PC-3 (cell line): ENCODE measurements around the gene DDOST. TPM values are rescaled to one million over a fixed set of nuclear protein-coding genes. Genes with fewer than 3 reads are reported as not detected.

Experiments used
- ATAC-seq: fragments of 200-7000 bp; cut with Tn5 transposase; 2 replicates; pipeline ENCODE4 v1.9.1; 2020; ENCODE audit warnings: mild to moderate bottlenecking, moderate library complexity
- BruUV-seq: library from RNA; stranded (reverse); fragments of 400-500 nt; replicated peaks from 2 replicates; lab custom pipeline; 2021; lab: Mats Ljungman, UMichigan
- CTCF ChIA-PET: fragments of 300-600 bp; sonication (Branson Sonifier 250); formaldehyde crosslinking; loops from one replicate; lab custom pipeline; 2022; ENCODE audit warnings: antibody characterized with exemption; lab: Charles Lee
- POLR2A ChIA-PET: fragments of 300-600 bp; sonication (Branson Sonifier 250); formaldehyde crosslinking; loops from one replicate; lab custom pipeline; 2022; ENCODE audit warnings: antibody characterized with exemption; ENCODE audit not compliant: unreplicated experiment; lab: Charles Lee
- DNase-seq: peaks from one replicate; pipeline ENCODE4 v3.0.0-alpha.2; 2015
- H2AFZ ChIP-seq: fragments of 300-600 bp; sonication (generic); 2 replicates; pipeline ENCODE4 v1.6.0; 2016; ENCODE audit warnings: antibody characterized with exemption, low read length
- H3F3A ChIP-seq: fragments of 300-600 bp; sonication (generic); one replicate; pipeline ENCODE4 v1.6.0; 2017; ENCODE audit warnings: antibody characterized with exemption, low read length, control low read depth, mild to moderate bottlenecking; ENCODE audit not compliant: unreplicated experiment
- H3K27ac ChIP-seq: fragments of 300-600 bp; sonication (generic); 2 replicates; pipeline ENCODE4 v1.5.1; 2016; ENCODE audit warnings: mild to moderate bottlenecking, low read length
- H3K27me3 ChIP-seq: fragments of 300-600 bp; sonication (generic); 2 replicates; pipeline ENCODE4 v1.6.1; 2016; ENCODE audit warnings: low read length, mixed read lengths
- H3K36me3 ChIP-seq: fragments of 300-600 bp; sonication (generic); 2 replicates; pipeline ENCODE4 v1.6.1; 2016; ENCODE audit warnings: low read depth, mixed run types, low read length, mixed read lengths
- H3K4me1 ChIP-seq: fragments of 300-600 bp; sonication (generic); 2 replicates; pipeline ENCODE4 v1.5.1; 2016; ENCODE audit warnings: low read length; ENCODE audit not compliant: insufficient read depth
- H3K4me2 ChIP-seq: fragments of 300-600 bp; sonication (generic); 2 replicates; pipeline ENCODE4 v1.6.0; 2016; ENCODE audit warnings: low read length
- H3K4me3 ChIP-seq: fragments of 300-600 bp; sonication (generic); 2 replicates; pipeline ENCODE4 v1.5.1; 2016; ENCODE audit warnings: mild to moderate bottlenecking, low read length, mixed read lengths
- H3K79me2 ChIP-seq: fragments of 300-600 bp; sonication (generic); 2 replicates; pipeline ENCODE4 v1.6.1; 2017; ENCODE audit warnings: low read length, mixed read lengths
- H3K9ac ChIP-seq: fragments of 300-600 bp; sonication (generic); 2 replicates; pipeline ENCODE4 v1.6.0; 2016; ENCODE audit warnings: mild to moderate bottlenecking, low read length
- H3K9me2 ChIP-seq: fragments of 300-600 bp; sonication (generic); replicated peaks from 2 replicates; pipeline ENCODE4 v1.6.1; 2016; ENCODE audit warnings: mixed run types, low read length, mixed read lengths
- H3K9me3 ChIP-seq: fragments of 300-600 bp; sonication (generic); 2 replicates; pipeline ENCODE4 v1.6.1; 2016; ENCODE audit warnings: low read length, mixed read lengths
- H4K20me1 ChIP-seq: fragments of 300-600 bp; sonication (generic); 2 replicates; pipeline ENCODE4 v1.6.1; 2016; ENCODE audit warnings: low read length, mixed read lengths
- CTCF ChIP-seq: fragments of 300-600 bp; sonication (generic); conservative IDR thresholded peaks from 2 replicates; pipeline ENCODE4 v1.5.1; 2017; ENCODE audit warnings: antibody characterized with exemption, low read depth, mild to moderate bottlenecking, low read length
- EZH2 ChIP-seq: fragments of 300-600 bp; sonication (generic); IDR thresholded peaks from one replicate; pipeline ENCODE4 v1.6.1; 2017; ENCODE audit warnings: antibody characterized with exemption, mild to moderate bottlenecking, low read length; ENCODE audit not compliant: unreplicated experiment
- EZH2phosphoT487 ChIP-seq: fragments of 300-600 bp; sonication (generic); IDR thresholded peaks from 2 replicates; pipeline ENCODE4 v1.6.1; 2018; ENCODE audit warnings: mild to moderate bottlenecking, antibody characterized with exemption, low read length, borderline replicate concordance
- intact Hi-C: fragments of 100-400 bp; cut with micrococcal nuclease; formaldehyde crosslinking; loops from 2 replicates; pipeline ENCODE4 v1.9.0; 2023
- total RNA-seq: library from RNA; depleted of rRNA; stranded (reverse); fragments of >200 nt; gene quantifications from 2 replicates; pipeline ENCODE4 v1.2.3, GENCODE V29; 2014

DDOST gene
- total RNA-seq, 1 experiment from 2014 or later: 357 TPM

GRCh38 chr1:20636785-20637347, 24.3 kb downstream of the DDOST start:
- intact Hi-C loops: no loop called here
- Histone ChIP-seq H3K4me1 (peaks cover 18% of the 10 kb centered on the region), H3K9ac (no peak overlapping the region), H2AFZ (no peak overlapping the region), H3K4me3 (no peak overlapping the region), H4K20me1 (no peaks in the 10 kb centered on the region), H3K27ac (no peak overlapping the region), H3F3A (no peaks in the 10 kb centered on the region), H3K9me3 (no peaks in the 10 kb centered on the region), H3K4me2 (no peak overlapping the region), H3K36me3 (peaks cover 14% of the 10 kb centered on the region; the same call in 1 of the 2 replicates), H3K79me2 (peaks cover 13% of the 10 kb centered on the region), H3K9me2 (no peaks in the 10 kb centered on the region), H3K27me3 (no peaks in the 10 kb centered on the region)
- BruUV-seq: no TSS peak
- DNase-seq (no peak), ATAC-seq (no peak)
- TF ChIP-seq EZH2phosphoT487 (no peak), EZH2 (no peak), CTCF (no peak)
- POLR2A ChIA-PET: no interaction called here
- CTCF ChIA-PET: no interaction called here

GRCh38 chr1:20634594-20635084, 26.5 kb downstream of the DDOST start:
- peak overlapping the region; percentile 37 for H3K27ac ChIP-seq
- H3K9me3 ChIP-seq: no peaks in the 10 kb centered on the region
- H3K4me3 ChIP-seq: peak overlapping the region; percentile 74
- ATAC-seq (peak; percentile 69), DNase-seq (peak; percentile 71)
- BruUV-seq: no TSS peak
- peak overlapping the region; percentile 79 for H3K9ac ChIP-seq
- intact Hi-C loops: loop anchor here (2.0 kb wide), 1 partner anchor 22 kb away; no protein-coding TSS in a partner anchor
- H3F3A ChIP-seq: no peaks in the 10 kb centered on the region
- ChIA-PET POLR2A (interaction anchor here (1.1 kb wide), 1 partner anchor 22 kb away, joined by 12 read pairs; no protein-coding TSS in a partner anchor), CTCF (interaction anchor here (0.8 to 1.8 kb wide), 2 partner anchors 13 to 45 kb away, joined by 3 to 6 read pairs; no protein-coding TSS in a partner anchor)
- H3K9me2 ChIP-seq: no peaks in the 10 kb centered on the region
- peak overlapping the region; percentile 94 for H3K4me2 ChIP-seq
- peaks cover 18% of the 10 kb centered on the region for H3K4me1 ChIP-seq
- H3K27me3 ChIP-seq: no peaks in the 10 kb centered on the region
- H3K79me2 ChIP-seq: peaks cover 13% of the 10 kb centered on the region
- no peaks in the 10 kb centered on the region for H4K20me1 ChIP-seq
- H3K36me3 ChIP-seq: peaks cover 4% of the 10 kb centered on the region; the same call in 1 of the 2 replicates
- TF ChIP-seq CTCF (no peak), EZH2phosphoT487 (no peak), EZH2 (no peak)
- peak overlapping the region; percentile 86 for H2AFZ ChIP-seq

GRCh38 chr1:20634065-20634593, 27.0 kb downstream of the DDOST start:
- no peaks in the 10 kb centered on the region for H3K9me3 ChIP-seq
- no peaks in the 10 kb centered on the region; the same call in 1 of the 2 replicates for H3K36me3 ChIP-seq
- POLR2A ChIA-PET: interaction anchor here (0.6 to 1.1 kb wide), 6 partner anchors 22 to 949 kb away, joined by 3 to 19 read pairs (median 5); partner anchors contain the start of gene DDOST
- peak overlapping the region; percentile 37 for H3K27ac ChIP-seq
- intact Hi-C loops: loop anchor here (2.0 kb wide), 1 partner anchor 21 kb away; no protein-coding TSS in a partner anchor
- no peaks in the 10 kb centered on the region for H3K9me2 ChIP-seq
- no peaks in the 10 kb centered on the region for H3K27me3 ChIP-seq
- no peaks in the 10 kb centered on the region for H3F3A ChIP-seq
- TF ChIP-seq EZH2phosphoT487: no peak
- no peak for TF ChIP-seq CTCF
- TF ChIP-seq EZH2: no peak
- no peaks in the 10 kb centered on the region for H4K20me1 ChIP-seq
- BruUV-seq: TSS peak; percentile 86
- ATAC-seq: peak; percentile 11
- H2AFZ ChIP-seq: peak overlapping the region; percentile 86
- CTCF ChIA-PET: interaction anchor here (0.5 to 1.8 kb wide), 9 partner anchors 20 to 364 kb away, joined by 3 to 22 read pairs (median 4); partner anchors contain the start of gene MUL1
- H3K79me2 ChIP-seq: peaks cover 13% of the 10 kb centered on the region
- H3K4me3 ChIP-seq: peak overlapping the region; percentile 74
- peaks cover 18% of the 10 kb centered on the region for H3K4me1 ChIP-seq
- peak overlapping the region; percentile 79 for H3K9ac ChIP-seq
- peak overlapping the region; percentile 94 for H3K4me2 ChIP-seq
- no peak for DNase-seq
